ENCODE measurements around the gene PDE10A. TPM values are rescaled to one million over a fixed set of nuclear protein-coding genes. Genes with fewer than 3 reads are reported as not detected.

Gene PDE10A
- total RNA-seq, 1 experiment from 2014 or later, result not detected

DNA sequence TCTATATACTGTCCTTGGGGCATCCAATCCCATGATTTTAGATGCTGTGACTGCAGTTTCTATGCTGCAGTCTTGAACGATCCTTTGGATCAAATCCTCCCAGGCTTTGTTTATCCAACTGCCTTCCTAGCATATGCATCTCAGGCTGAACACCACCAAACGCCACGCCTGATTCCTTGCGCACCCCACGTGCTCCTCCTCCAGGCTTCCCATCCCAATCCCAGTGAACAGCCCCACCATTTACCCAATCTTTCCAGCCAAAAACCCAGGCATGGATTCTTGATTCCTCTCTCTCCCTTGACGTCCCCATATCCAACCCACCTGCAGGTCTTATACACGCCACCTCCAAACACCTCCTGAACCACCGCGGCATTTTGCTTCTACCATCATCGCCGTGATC, 7.8 kb downstream of the PDE10A start:
- Histone ChIP-seq H3K9me2 (replicated peaks; ENCODE audit: insufficient read depth, low read length) (no peaks in the 10 kb centered on the region), H3K4me2 (ENCODE audit: low read depth, low read length, poor library complexity, severe bottlenecking) (no peak overlapping the region), H3K9me3 (ENCODE audit: low read length) (no peaks in the 10 kb centered on the region), H3K36me3 (ENCODE audit: insufficient read depth, low read length) (no peaks in the 10 kb centered on the region), H3K4me1 (ENCODE audit: low read length) (no peaks in the 10 kb centered on the region), H4K20me1 (ENCODE audit: insufficient read depth, low read depth, low read length) (no peaks in the 10 kb centered on the region), H3K9ac (ENCODE audit: low read length) (no peak overlapping the region), H3K27ac (ENCODE audit: low read length) (no peak overlapping the region), H2AFZ (ENCODE audit: low read length) (no peak overlapping the region), H3K79me2 (ENCODE audit: low read length) (no peaks in the 10 kb centered on the region), H3K27me3 (ENCODE audit: low read length) (no peaks in the 10 kb centered on the region), H3K4me3 (ENCODE audit: low read length) (no peak overlapping the region)
- no peak for DNase-seq

DNA sequence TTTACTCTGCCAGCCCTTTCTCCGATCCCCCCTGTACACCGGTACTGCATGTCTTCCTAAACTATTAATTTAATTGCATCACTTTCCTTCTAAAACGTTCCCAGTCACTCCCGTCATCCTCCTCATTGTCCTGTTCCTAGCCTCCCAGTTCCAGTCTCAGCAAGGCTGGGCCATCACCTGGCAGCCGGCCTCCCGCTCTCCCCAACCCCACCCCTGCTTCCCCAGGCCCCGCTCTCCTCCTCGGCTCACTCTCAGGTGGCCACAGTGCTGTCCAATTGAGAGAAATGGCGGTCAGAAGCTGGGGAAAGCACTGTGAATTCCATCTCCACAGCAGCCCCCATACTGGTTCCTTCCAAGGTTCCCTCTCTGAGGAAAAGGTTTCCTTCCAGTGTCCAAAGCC, 8.9 kb downstream of the PDE10A start:
- Histone ChIP-seq H3K36me3 (ENCODE audit: insufficient read depth, low read length) (no peaks in the 10 kb centered on the region), H4K20me1 (ENCODE audit: insufficient read depth, low read depth, low read length) (no peaks in the 10 kb centered on the region), H3K9me2 (replicated peaks; ENCODE audit: insufficient read depth, low read length) (no peaks in the 10 kb centered on the region), H2AFZ (ENCODE audit: low read length) (no peak overlapping the region), H3K4me2 (ENCODE audit: low read depth, low read length, poor library complexity, severe bottlenecking) (no peak overlapping the region), H3K4me3 (ENCODE audit: low read length) (no peak overlapping the region), H3K79me2 (ENCODE audit: low read length) (no peaks in the 10 kb centered on the region), H3K9ac (ENCODE audit: low read length) (no peak overlapping the region), H3K27ac (ENCODE audit: low read length) (no peak overlapping the region), H3K4me1 (ENCODE audit: low read length) (no peaks in the 10 kb centered on the region), H3K9me3 (ENCODE audit: low read length) (no peaks in the 10 kb centered on the region), H3K27me3 (ENCODE audit: low read length) (no peaks in the 10 kb centered on the region)
- DNase-seq, result no peak

DNA sequence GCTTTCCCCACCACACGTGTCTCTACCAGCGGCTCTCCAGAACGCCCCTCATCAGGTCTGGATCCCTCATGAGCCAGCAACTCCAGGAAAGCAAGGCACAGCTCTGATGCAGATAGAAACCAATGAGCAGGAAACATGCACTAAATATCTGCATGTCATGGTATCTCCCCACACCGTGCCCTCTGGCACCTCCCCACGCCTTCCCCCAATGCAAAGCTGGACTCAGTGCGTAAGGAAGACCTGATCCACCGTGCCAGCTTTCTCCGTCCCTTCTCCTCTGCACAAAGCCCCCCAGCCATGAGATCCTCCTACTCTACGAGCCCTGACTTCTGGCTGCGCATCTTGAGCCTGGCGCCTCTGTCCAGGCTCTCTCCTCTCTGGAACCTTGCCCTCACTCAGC, 9.4 kb downstream of the PDE10A start:
- H3K27ac ChIP-seq (ENCODE audit: low read length), result no peak overlapping the region
- H3K9ac ChIP-seq (ENCODE audit: low read length), result no peak overlapping the region
- H3K4me3 ChIP-seq (ENCODE audit: low read length), result no peak overlapping the region
- H3K79me2 ChIP-seq (ENCODE audit: low read length), result no peaks in the 10 kb centered on the region
- no peaks in the 10 kb centered on the region for H4K20me1 ChIP-seq (ENCODE audit: insufficient read depth, low read depth, low read length)
- no peaks in the 10 kb centered on the region for H3K9me3 ChIP-seq (ENCODE audit: low read length)
- no peak for DNase-seq
- no peaks in the 10 kb centered on the region for H3K27me3 ChIP-seq (ENCODE audit: low read length)
- no peak overlapping the region for H2AFZ ChIP-seq (ENCODE audit: low read length)
- no peaks in the 10 kb centered on the region for H3K36me3 ChIP-seq (ENCODE audit: insufficient read depth, low read length)
- H3K4me2 ChIP-seq (ENCODE audit: low read depth, low read length, poor library complexity, severe bottlenecking), result no peak overlapping the region
- no peaks in the 10 kb centered on the region for H3K4me1 ChIP-seq (ENCODE audit: low read length)
- no peaks in the 10 kb centered on the region for H3K9me2 ChIP-seq (replicated peaks; ENCODE audit: insufficient read depth, low read length)

DNA sequence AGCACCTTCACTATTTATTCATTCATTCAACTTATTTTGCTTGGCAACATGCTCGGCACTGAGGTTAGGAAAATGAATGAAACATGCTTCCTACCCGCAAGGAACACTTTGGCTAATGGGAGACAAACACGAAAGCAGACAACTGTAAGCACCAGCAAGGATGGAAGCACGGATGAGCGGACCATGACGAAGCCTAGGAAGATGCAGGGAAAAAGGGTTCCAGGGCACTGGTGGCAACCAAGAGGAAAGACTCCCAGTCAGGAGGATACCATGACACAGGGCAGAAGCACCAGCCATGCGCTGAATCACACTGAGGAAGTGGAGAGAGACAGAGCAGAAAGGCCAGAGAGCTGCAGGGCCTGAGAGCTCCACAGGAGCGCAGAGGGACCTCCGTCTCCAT, 9.8 kb downstream of the PDE10A start:
- H3K4me1 ChIP-seq (ENCODE audit: low read length), result no peaks in the 10 kb centered on the region
- H3K4me2 ChIP-seq (ENCODE audit: low read depth, low read length, poor library complexity, severe bottlenecking), result no peak overlapping the region
- no peak for DNase-seq
- no peaks in the 10 kb centered on the region for H3K27me3 ChIP-seq (ENCODE audit: low read length)
- H3K9me3 ChIP-seq (ENCODE audit: low read length), result no peaks in the 10 kb centered on the region
- no peaks in the 10 kb centered on the region for H3K9me2 ChIP-seq (replicated peaks; ENCODE audit: insufficient read depth, low read length)
- no peak overlapping the region for H3K4me3 ChIP-seq (ENCODE audit: low read length)
- H2AFZ ChIP-seq (ENCODE audit: low read length), result no peak overlapping the region
- no peaks in the 10 kb centered on the region for H3K36me3 ChIP-seq (ENCODE audit: insufficient read depth, low read length)
- H3K9ac ChIP-seq (ENCODE audit: low read length), result no peak overlapping the region
- H4K20me1 ChIP-seq (ENCODE audit: insufficient read depth, low read depth, low read length), result no peaks in the 10 kb centered on the region
- no peak overlapping the region for H3K27ac ChIP-seq (ENCODE audit: low read length)
- no peaks in the 10 kb centered on the region for H3K79me2 ChIP-seq (ENCODE audit: low read length)

DNA sequence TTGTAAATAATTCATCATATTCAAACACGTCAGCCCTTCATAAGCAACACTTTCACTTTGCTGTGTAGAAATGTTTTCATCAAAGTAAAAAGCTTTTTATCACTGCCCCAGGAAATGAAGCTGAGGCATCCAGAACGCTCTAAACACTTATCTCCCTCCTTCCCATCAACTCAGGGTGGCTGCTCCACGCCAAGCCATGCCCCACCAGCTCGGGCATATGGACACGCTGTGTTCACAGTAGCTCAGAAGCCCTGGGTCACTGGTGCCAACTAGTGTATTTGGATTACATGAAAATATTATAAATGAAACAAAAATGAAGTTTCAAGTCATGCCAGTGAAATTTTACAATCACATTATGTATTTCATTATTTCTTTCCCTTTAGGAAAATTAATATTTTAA, 10.3 kb downstream of the PDE10A start:
- no peak for DNase-seq
- H3K4me1 ChIP-seq (ENCODE audit: low read length), result no peaks in the 10 kb centered on the region
- H2AFZ ChIP-seq (ENCODE audit: low read length), result no peak overlapping the region
- H3K9me2 ChIP-seq (replicated peaks; ENCODE audit: insufficient read depth, low read length), result no peaks in the 10 kb centered on the region
- no peak overlapping the region for H3K9ac ChIP-seq (ENCODE audit: low read length)
- no peaks in the 10 kb centered on the region for H4K20me1 ChIP-seq (ENCODE audit: insufficient read depth, low read depth, low read length)
- no peaks in the 10 kb centered on the region for H3K79me2 ChIP-seq (ENCODE audit: low read length)
- H3K27ac ChIP-seq (ENCODE audit: low read length), result no peak overlapping the region
- no peak overlapping the region for H3K4me3 ChIP-seq (ENCODE audit: low read length)
- no peaks in the 10 kb centered on the region for H3K9me3 ChIP-seq (ENCODE audit: low read length)
- no peak overlapping the region for H3K4me2 ChIP-seq (ENCODE audit: low read depth, low read length, poor library complexity, severe bottlenecking)
- no peaks in the 10 kb centered on the region for H3K27me3 ChIP-seq (ENCODE audit: low read length)
- no peaks in the 10 kb centered on the region for H3K36me3 ChIP-seq (ENCODE audit: insufficient read depth, low read length)

DNA sequence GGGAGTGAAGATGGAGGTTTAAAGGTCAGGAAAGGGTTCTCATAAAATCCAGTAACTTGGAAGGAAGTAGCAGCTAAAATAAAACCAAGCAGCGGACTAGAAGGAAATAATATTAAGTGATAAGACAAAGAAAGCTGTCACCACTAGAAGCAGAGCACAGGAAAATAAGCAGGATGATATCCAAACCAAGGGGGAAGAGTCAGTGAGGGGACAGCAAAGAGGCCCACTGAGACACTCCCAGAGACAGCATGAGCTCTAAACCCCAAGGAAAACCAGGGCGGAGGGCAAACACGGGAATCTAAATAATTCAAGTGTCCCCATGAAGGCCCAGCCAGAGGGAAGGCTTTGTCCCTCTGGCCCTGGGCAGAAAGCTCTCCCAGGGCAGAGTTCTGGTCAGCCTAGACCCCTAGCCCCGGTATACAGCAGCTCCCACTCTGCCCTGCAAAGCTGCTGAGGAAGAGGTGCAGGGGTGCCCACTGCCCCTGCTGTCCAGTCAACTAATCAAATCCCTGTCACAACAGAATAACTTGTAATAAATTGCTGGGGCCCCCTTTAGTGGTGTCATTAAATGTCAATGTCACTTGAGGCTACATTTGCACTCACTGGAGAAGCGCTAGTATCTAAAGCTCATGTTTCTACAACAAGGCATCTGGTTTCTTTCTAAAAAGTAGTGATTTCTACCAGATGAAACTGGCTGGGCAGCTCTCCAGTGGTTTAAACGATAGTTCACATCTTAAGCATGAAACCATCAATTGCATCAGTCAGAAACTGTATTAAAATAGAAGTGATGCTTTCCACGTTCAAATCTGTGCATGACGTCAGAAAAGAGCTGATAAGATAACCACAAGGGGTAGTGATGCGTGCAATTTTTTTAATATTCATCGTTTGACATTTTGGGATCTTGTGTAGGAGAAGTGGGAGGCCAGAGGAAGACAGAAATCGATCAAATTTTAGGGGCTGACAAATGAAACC, 13.6 kb downstream of the PDE10A start:
- no peaks in the 10 kb centered on the region for H3K9me2 ChIP-seq (replicated peaks; ENCODE audit: insufficient read depth, low read length)
- H3K9ac ChIP-seq (ENCODE audit: low read length), result no peak overlapping the region
- no peaks in the 10 kb centered on the region for H3K27me3 ChIP-seq (ENCODE audit: low read length)
- no peak overlapping the region for H3K27ac ChIP-seq (ENCODE audit: low read length)
- peak; percentile 41 for DNase-seq
- no peaks in the 10 kb centered on the region for H4K20me1 ChIP-seq (ENCODE audit: insufficient read depth, low read depth, low read length)
- H3K4me3 ChIP-seq (ENCODE audit: low read length), result no peak overlapping the region
- H3K9me3 ChIP-seq (ENCODE audit: low read length), result no peaks in the 10 kb centered on the region
- no peaks in the 10 kb centered on the region for H3K79me2 ChIP-seq (ENCODE audit: low read length)
- H2AFZ ChIP-seq (ENCODE audit: low read length), result no peak overlapping the region
- no peaks in the 10 kb centered on the region for H3K4me1 ChIP-seq (ENCODE audit: low read length)
- H3K4me2 ChIP-seq (ENCODE audit: low read depth, low read length, poor library complexity, severe bottlenecking), result no peak overlapping the region
- no peaks in the 10 kb centered on the region for H3K36me3 ChIP-seq (ENCODE audit: insufficient read depth, low read length)

DNA sequence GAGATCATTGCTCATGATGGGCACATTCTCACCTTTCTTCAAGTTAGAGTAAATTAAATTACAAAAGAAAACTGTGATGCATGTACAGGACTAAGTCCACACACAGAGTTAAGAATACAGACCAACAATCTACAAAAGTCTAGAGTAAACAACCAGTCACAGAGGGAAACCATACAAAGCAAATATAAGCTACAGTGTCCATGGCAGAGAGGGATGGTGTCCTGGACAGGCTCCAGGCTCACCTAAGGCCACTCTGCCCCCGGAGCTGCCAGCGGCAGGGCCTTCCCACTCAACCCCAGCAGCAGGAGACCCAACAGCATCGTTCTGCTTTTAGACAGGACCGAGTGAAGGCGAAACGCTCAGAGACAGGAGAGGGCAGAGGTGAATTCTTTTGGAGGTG, 16.0 kb downstream of the PDE10A start:
- no peaks in the 10 kb centered on the region for H4K20me1 ChIP-seq (ENCODE audit: insufficient read depth, low read depth, low read length)
- no peaks in the 10 kb centered on the region for H3K36me3 ChIP-seq (ENCODE audit: insufficient read depth, low read length)
- no peak overlapping the region for H3K4me3 ChIP-seq (ENCODE audit: low read length)
- H2AFZ ChIP-seq (ENCODE audit: low read length), result no peak overlapping the region
- H3K27ac ChIP-seq (ENCODE audit: low read length), result no peak overlapping the region
- H3K9me3 ChIP-seq (ENCODE audit: low read length), result no peaks in the 10 kb centered on the region
- no peak overlapping the region for H3K4me2 ChIP-seq (ENCODE audit: low read depth, low read length, poor library complexity, severe bottlenecking)
- H3K9me2 ChIP-seq (replicated peaks; ENCODE audit: insufficient read depth, low read length), result no peaks in the 10 kb centered on the region
- H3K27me3 ChIP-seq (ENCODE audit: low read length), result no peaks in the 10 kb centered on the region
- no peak for DNase-seq
- H3K4me1 ChIP-seq (ENCODE audit: low read length), result no peaks in the 10 kb centered on the region
- no peak overlapping the region for H3K9ac ChIP-seq (ENCODE audit: low read length)
- H3K79me2 ChIP-seq (ENCODE audit: low read length), result no peaks in the 10 kb centered on the region

DNA sequence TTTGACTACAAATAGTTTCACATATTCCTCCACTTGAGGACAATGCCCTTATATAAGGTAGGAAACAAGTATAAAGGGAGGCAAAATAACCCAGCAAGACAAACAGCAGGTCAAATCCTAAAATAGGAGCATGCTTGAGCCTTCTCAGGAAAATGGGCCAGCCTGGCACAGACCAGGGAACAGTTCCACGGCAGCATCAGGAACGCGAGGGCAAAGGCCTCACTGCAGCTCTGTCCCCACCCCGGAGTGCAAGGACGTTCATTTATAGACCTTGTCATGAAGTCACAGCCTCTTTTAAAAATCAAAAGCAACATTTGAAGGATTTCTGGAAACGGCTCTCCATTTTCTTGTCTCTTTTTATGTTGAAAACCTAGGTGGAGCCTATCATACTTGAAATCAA, 17.1 kb downstream of the PDE10A start:
- Histone ChIP-seq H3K79me2 (ENCODE audit: low read length) (no peaks in the 10 kb centered on the region), H2AFZ (ENCODE audit: low read length) (no peak overlapping the region)

More for the DNA sequence above, 17.1 kb downstream of the PDE10A start:
- no peak overlapping the region for H3K4me2 ChIP-seq (ENCODE audit: low read depth, low read length, poor library complexity, severe bottlenecking)
- H3K9ac ChIP-seq (ENCODE audit: low read length), result no peak overlapping the region
- H3K4me1 ChIP-seq (ENCODE audit: low read length), result no peaks in the 10 kb centered on the region
- no peaks in the 10 kb centered on the region for H4K20me1 ChIP-seq (ENCODE audit: insufficient read depth, low read depth, low read length)
- no peak for DNase-seq
- no peak overlapping the region for H3K27ac ChIP-seq (ENCODE audit: low read length)
- no peaks in the 10 kb centered on the region for H3K27me3 ChIP-seq (ENCODE audit: low read length)
- H3K9me3 ChIP-seq (ENCODE audit: low read length), result no peaks in the 10 kb centered on the region
- no peak overlapping the region for H3K4me3 ChIP-seq (ENCODE audit: low read length)
- no peaks in the 10 kb centered on the region for H3K9me2 ChIP-seq (replicated peaks; ENCODE audit: insufficient read depth, low read length)
- H3K36me3 ChIP-seq (ENCODE audit: insufficient read depth, low read length), result no peaks in the 10 kb centered on the region
